NCI-H510A treated with DMSO at 0.1 percent for 48 hours (cell line): ENCODE results near the gene KRTAP20-1.

Experiments used
- DNase-seq: peaks from one replicate; lab custom pipeline; 2025; lab: John Stamatoyannopoulos, UW

Gene KRTAP20-1

GRCh38 chr21:30646904-30647414 is 30.7 kb downstream of the KRTAP20-1 start:
- no peak for DNase-seq

- no peak for DNase-seq
Measured at GRCh38 chr21:30652891-30653290, 36.7 kb downstream of the KRTAP20-1 start.
